GM21529 (cell line): ENCODE data around the gene FAM163A.

Experiments used
- ATAC-seq: cut with Tn5 transposase; IDR thresholded peaks from one replicate; pipeline ENCODE4 v1.9.1; 2021; ENCODE audit not compliant: unreplicated experiment

Gene FAM163A

DNA sequence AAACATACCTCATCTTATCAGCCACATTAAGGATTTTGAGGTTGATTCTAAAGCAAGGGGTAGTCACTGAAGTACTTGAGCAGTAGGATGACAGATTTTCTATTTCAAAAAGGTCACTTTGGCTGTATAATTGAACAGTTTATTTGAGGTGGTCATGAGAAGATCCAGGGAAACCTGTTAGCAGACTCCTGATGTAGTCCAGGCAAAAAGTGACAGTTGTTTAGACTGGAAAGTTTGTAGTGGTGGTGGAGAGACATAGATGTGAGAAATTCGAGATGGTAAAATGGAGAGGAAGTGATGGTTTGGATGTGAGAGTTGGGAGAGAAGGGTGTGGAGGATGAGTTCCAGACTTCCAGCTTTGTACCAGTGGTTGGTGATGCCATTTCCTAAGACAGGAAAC lies 7.5 kb downstream of the FAM163A start:
- no peak for ATAC-seq

DNA sequence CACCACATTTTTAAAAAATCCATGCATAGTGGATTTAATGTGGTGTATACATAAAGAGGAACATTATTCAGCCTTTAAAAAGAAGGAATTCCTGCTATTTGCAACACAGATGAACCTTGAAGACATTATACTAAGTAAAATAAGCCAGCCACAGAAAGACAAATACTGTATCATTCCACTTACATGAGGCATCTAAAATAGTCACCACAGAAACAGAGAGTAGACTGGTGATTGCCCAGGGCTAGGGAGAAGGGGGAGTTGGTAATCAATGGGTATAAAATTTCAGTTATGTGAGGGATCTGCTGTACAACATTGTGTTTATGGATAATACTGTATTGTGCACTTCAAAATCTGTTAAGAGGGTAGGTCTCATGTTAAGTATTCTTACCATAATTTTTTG lies 10.0 kb downstream of the FAM163A start:
- no peak for ATAC-seq

DNA sequence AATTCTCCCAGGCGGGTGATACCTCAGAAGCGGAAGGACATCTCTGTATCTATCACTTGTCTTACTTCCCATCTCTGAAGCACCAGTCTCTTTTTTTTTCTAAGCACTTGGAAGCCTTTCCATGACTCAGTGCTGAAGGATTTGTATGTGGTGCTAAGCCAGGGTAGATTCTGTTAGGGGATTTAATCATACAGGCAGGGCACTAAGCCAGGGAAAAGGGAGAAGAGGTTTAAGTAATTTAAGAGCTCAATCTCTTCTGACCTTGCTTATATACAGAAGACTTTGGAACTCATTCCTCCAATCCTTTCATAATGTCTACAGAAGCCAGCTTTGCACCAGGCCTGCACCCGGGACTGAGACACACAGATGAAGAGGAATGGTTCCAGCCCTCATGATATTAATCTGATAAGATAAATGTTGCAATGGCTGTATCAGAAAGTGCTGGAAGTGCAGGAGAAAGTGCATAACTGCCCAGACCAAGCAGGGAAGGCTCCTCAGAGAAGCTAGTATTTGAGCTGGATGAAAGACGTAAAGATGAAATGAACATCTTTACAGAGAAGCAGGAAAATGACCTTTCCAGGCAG lies 11.0 kb downstream of the FAM163A start:
- ATAC-seq, result no peak

DNA sequence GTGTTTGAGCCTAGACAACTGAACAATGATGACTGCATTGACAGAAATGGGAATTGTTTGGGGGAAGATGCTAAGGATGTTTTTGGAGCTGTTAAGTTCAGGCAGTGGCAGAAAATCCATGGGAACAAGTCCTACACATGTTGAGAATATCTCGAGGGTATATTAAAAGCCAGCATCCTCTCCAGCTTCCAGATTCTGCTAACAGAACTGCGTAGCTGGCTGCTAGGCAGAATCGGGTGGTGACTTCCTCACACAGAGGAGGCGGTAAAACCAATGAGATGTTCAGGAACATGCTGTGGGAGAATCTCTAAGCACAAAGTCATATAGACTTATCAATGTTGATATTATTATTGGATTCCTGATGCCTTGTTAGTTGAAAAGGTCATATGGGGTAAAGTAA lies 14.8 kb downstream of the FAM163A start:
- no peak for ATAC-seq

DNA sequence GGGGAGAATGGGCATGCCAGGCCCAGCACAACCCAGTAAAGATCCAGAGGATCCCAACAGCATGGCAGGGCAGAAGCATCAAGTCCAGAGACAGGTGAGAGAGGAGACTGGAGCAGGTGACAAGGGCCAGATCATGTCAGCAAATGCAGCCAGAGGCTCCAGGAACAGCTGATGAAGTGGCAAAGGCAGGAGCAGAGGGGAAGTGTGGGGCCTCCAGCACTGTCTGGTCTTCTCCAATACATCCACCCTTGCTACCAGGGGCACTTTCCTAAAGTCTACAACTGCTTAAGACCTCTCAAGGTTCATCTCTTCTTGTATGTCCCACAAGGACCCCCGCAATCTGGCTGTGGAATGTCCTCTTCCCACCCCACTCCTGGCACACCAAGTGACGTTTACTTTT lies 17.4 kb downstream of the FAM163A start:
- ATAC-seq, result no peak

DNA sequence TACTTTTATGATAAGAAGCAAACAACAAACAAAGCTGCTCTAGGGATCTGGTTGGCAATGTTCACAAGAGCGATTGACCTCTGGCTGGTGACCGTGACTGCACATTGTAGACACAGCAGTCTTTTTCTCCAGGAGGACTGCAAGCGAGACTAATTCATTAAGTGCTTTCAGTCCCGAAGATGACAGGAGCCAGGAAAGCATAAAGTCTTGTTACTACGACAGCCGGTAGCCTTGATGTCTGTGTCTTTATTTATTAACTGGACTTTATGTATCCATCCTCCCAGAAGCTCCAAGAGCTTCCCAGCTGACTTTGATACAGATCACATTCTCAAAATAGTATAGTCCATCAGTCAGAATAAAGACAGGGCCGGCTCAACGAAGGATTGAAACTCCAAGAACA lies 18.2 kb downstream of the FAM163A start:
- ATAC-seq, result no peak

DNA sequence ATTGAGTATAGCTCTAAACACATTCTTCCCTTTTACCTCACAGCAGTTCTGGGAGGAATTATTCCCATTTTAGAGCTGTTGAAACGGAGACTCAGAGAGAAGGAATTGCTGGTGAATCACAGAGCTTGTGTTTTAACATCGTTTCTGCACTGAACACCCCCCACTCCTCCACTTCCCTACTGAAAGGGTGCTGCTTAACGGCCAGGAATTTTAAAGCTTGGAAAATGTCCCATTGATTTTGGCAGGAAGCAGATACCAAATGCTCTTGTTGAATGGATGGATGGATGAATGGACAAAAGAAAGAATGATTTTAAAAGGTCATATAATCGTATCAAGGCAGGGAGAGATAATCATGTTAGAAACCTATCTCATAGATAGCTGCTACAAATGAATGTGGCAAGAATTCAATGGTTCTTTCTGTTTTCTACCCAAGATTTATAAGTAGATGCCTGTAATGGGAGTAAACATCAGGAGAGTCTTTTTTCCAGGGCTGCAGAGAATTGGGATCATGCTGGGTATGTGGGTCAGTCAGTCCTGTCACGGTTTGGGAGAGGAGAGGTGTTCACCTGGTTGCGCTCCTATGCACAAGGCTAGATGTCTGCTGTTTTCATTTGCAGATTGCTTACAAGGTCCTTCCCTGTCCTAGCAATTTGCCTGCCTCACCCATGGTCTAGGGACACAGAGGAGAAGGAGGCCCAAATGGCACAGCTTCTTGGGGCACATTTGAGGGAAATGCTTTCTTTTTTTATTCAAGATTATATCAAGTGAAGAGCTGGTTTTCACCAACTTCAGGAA lies 19.0 kb downstream of the FAM163A start:
- no peak for ATAC-seq

DNA sequence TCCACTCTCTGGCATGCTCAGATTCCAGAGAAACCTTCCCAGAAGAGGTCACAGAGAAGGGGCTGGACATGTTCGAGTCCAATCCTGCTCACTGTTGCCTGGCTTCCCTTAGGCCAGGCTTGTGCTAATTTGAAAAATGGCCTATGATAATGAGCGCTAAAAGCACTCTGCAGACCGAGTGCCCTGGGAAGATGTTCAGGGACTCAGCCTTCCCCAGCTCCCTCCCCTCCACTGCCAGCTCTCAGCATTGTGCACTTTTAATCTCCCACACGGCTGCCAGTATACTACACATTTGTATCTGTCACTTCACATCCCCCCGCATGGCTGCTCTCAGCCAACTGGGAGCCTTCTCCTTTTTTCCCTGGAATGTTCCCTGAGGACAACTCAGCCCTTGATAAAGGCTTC lies 24.1 kb downstream of the FAM163A start:
- ATAC-seq, result no peak

DNA sequence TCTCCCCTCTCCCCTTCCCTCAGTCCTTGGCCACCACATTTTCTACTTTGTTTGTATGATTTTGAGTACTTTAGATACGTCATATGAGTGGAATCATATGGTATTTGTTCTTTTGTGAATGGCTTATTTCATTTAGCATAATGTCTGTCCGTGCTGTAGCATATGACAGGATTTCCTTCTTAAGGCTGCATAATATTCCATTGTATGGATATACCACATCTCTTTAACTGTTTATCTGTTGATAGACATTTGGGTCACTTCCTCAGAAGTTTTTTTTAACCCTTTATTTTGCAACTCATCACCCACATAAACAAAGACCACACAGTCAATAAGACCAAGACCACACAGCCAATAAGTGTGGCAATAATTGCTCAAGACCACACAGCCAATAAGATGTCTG lies 24.9 kb downstream of the FAM163A start:
- ATAC-seq, result no peak

DNA sequence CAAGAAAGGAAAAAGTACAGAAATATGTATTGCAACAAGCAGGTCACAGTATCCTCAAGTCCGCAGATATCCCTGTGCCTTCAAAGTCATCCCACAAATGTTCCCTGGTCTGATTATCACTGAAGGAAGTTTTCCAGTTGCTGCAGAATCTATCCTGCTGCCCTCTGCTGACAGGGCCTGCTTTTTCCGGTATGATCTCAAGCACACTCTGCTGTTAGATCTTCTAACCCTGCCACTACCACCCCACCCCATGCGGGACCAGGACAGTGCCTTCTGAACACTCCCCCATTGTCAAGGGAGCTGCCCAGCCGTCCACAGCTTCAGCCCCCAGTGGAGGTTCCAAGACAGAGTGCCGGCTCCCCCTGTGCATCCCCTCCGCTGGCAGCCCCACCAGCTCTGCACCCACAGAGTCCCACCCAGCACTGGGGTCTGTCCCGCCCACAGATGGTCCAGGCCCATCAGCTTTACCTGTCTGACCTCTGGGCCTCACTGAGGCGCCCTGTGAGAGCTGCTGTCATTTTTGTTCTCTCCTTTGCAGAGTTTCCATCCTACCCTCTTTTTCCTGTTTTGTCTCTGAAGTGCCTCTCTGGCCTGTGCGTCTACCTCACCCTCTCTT lies 27.9 kb downstream of the FAM163A start:
- ATAC-seq, result no peak

DNA sequence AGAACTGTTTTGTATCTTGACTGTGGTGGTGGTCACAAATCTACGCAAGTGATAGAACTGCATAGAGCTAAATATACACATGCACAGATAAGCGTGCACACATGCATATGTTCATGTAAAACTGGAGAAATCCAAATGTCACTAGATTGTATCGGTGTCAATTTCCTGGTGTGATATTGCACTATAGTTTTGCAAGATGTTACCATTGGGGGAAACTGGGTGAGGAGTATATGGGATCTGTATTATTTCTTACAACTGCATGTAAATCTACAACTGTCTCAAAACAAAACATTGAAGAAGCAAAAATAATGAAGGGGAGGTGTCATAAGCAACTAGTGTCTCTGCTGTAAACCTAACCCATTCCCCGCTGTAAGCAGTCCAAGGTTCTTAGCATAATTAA lies 30.2 kb downstream of the FAM163A start:
- no peak for ATAC-seq

DNA sequence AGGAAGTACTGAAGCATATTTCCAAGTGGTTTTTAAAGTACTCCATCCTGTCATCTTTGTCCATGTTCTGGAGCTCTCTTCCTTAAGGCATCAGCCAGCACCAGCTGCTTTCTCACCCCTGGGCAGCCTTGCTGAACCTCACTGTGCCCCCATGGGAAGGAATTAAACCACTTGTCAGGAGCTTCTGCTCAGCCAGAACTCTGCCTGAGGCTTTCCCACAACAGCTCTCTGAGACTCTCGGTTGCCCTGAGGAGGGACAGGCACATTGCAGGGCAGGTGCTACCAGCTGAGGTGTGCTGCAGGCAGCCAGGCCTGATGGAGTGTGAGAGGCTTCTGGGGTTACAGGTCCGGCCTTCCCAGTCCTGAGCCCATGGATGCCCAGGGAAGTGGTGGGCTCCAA lies 30.9 kb downstream of the FAM163A start:
- ATAC-seq, result no peak

DNA sequence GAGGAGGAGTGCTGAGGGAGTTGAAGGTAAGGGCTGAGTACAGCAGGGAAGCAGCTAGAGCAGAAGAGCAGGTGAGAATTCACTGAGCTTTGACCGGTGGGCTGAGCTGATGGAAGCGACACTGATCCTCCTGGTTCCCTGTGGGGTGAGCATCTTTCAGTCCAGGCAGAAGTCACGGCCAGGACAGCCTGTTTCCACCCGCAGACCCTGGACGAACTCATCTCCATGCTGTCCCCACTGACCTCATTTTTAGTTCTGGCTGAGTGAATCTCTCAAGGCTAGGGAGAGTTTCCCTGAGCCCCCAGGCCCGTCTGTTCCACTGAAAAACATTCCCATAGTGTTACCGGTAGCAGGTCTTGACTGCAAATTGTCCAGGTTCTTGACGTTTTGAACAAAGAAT lies 31.5 kb downstream of the FAM163A start:
- ATAC-seq, result no peak

DNA sequence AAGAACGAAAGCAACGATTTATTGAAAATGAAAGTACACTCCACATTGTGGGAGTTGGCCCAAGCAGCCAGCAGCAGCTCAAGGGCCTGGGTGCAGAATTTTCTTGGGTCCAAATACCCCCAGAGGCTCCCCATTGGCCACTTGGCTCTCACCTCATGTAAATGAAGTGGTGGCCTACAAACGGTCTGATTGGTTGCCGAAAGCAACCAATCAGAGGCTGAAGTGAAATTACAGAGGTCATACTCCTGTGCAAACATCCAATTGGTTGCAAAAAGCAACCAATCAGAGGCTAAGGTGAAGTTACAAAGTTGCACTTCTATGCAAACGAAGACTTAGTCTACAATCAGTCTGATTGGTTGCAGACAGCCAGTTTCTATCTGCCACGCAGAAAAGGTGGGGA lies 31.9 kb downstream of the FAM163A start:
- no peak for ATAC-seq

DNA sequence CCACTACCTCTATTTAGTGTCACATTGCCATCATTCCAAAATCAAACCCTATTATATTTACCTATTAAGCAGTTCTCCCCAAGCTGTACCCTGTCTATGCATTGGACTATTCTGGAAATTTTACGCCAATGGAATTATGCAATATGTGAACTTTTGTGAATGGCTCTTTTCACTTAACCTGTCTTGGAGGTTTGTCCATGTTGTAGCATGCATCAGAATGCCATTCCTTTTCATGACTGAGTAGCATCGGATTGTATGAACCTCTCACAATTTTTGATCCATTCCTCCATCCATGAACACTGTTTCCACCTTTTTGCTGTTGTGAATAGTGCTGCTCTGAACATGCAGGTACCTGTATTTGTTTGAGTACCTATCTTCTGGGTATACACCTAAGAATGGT lies 33.7 kb downstream of the FAM163A start:
- ATAC-seq, result no peak

DNA sequence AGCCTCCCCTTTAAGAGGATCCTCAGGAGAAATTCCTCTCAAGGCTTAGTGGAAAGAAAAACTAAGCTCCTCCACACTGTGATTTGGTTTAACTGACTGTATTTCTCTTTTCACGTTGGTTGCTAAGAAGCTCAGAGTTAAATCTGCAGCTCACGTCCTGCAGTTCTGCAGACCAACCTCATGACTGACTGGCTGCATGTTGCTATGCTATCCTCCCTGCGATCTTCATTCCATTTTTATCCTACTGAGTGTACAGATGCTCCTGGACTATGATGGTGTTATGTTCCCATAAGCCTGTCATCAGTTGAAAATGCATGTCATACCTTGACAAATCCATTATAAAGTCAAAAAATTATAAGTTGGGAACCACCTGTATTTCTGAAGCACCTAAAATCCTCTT lies 34.6 kb downstream of the FAM163A start:
- ATAC-seq, result no peak

DNA sequence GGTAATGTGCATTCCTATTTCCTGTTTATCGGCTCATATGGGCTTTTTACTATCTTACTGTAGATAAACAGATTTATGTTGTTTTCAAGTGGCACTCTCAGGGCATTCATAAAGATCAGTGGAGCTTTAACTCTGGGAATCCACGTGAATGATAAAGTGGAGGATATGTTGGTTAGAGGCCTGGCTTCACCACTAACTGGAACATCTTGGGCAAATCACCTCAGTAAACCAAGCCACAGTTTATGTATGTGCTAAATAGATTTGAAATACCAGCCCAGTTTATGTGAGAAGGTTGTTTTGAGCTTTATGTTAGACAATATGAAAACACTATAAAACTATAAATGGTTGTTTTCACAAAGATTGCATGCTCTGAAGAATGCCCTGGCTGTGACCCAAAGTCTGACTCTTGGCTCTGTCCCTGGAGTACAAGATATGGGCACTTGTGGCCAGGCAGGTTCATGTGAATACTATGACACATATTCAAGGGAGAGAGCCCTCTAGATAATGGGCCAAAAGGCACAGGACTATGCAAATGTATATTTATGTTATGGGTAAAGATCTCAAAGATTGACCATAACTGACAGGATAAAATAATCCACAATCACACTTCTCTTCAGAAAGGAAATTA lies 36.7 kb downstream of the FAM163A start:
- ATAC-seq, result no peak

DNA sequence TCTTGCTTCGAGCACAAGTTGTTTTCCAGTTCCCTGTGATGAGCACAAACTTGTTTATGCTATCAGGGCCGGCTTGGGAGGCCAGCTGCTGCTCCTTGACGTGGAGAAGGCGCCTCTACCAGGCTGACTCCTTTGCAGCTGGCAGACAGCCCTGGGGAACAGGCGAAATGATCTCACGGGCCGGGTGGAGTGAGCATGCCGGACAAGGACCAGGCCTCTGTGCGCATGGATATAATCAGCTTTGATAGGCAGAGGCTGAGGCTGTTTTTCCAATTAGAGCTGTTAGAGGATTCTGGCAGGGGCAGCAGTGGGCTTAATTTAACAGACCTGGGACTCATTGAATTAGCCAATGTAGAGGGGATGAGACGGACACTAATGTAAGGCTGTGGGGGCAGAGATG lies 38.9 kb downstream of the FAM163A start:
- ATAC-seq, result no peak

DNA sequence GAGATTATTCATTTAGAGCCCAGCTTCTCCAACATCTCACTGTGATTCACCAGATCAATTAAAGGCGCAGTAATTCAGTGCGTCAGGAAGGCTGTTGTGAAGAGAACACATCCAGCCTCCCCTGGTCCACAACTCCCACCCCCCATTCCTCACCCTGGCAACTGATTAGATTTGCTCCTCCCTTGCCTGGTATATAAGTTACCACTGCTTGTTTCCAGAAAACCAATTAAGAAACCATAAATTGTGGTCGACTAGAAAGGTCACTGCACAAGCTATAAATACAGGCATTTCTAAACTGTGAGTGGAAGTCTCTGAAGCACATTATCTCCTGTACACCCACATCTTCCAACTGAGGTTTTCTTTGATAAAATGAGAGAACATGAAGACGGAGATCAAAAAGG lies 41.9 kb downstream of the FAM163A start:
- no peak for ATAC-seq

DNA sequence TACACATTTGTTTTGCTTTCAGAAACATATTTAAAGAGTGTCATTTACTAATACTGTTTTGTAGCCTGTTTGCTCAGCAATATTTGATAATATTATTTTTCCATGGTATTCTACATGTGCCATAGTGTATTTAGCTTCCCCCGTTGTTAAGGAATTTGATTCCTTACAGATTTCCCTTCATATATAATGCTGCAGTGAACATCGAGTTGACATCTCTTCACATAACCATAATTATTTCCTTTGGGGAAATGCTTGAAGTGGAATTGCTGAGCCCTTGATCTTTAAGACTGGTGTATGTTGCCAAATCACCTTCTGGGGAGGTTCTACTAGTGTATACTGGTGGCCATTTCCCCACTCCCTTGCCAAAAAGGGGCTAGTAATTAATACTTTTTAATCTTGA lies 42.6 kb downstream of the FAM163A start:
- no peak for ATAC-seq

DNA sequence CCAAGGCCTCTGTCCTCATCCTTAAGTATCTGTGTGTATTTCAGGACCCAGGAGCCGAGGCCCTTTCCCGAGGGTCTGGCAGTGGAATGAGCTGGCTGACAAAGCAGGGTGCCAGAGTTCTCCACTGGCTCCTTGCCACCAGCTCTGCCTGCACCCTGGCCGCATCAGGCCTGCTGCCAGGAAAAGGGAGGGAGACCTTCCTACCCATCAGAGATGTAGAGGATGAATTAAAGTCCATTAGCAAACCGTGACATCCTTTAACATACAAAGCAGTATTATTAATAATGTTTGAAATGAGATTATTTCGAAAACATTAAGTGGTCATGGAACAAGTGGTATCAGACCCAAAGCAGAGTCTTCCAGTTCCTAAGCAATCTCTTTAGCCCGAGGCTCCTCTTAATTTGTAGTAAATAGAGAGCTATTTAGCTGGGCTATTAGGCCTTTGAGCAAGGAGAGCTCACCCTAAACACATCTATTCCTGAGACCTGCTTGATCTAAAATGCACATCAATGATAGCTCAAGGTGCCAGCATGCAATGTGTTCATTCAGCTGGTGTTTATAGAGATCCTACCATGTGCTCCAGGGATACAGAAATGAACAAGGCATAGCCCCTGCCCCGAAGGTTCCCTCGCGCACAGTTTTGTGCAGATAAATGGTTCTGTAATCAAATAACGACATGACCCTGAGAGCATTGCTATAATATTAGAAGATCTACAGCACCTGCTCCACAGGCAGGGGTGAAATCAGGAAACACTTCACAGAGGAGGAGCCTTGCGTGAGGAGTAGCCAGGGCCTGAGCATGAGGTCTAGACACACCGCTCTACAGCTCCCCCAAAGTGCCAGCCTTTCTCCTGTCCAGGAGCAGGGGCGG lies 44.0 kb downstream of the FAM163A start:
- ATAC-seq, result no peak
